HG02588 (cell line): Measurements from ENCODE around the gene FOXL2.
"Not testable (repeated sequence)": the region's sequence is repeated elsewhere in the genome, so short reads cannot be mapped to it uniquely, and the experiment has no call there.

Source experiments
- ATAC-seq: cut with Tn5 transposase; IDR thresholded peaks from one replicate; pipeline ENCODE4 v1.9.1; 2021; ENCODE audit warnings: mild to moderate bottlenecking, moderate library complexity; ENCODE audit not compliant: unreplicated experiment

The FOXL2 gene

GRCh38 chr3:138933981-138934691 lies 12.8 kb downstream of the FOXL2 start:
- no peak for ATAC-seq

GRCh38 chr3:138933068-138933668 lies 13.8 kb downstream of the FOXL2 start:
- no peak for ATAC-seq

- ATAC-seq, result no peak
These were observed 18.1 kb downstream of the FOXL2 start for GRCh38 chr3:138928727-138929372.

GRCh38 chr3:138923531-138923994 lies 23.4 kb downstream of the FOXL2 start:
- ATAC-seq, result peak; percentile 74

- ATAC-seq, result not testable (repeated sequence)
These were observed 24.5 kb downstream of the FOXL2 start for GRCh38 chr3:138922400-138922799.

GRCh38 chr3:138921316-138922292 lies 25.3 kb downstream of the FOXL2 start:
- ATAC-seq, result no peak

- no peak for ATAC-seq
These were observed 27.6 kb downstream of the FOXL2 start for GRCh38 chr3:138919325-138919724.

- ATAC-seq, result no peak
These were observed 30.1 kb downstream of the FOXL2 start for GRCh38 chr3:138916824-138917223.

- ATAC-seq, result peak; percentile 80
These were observed 31.1 kb downstream of the FOXL2 start for GRCh38 chr3:138915503-138916498.

- ATAC-seq, result peak; percentile 12
These were observed 32.0 kb downstream of the FOXL2 start for GRCh38 chr3:138914870-138915502.

GRCh38 chr3:138913766-138914165 lies 33.2 kb downstream of the FOXL2 start:
- no peak for ATAC-seq

- ATAC-seq, result no peak
These were observed 34.7 kb downstream of the FOXL2 start for GRCh38 chr3:138912237-138912636.

GRCh38 chr3:138911621-138912020 lies 35.3 kb downstream of the FOXL2 start:
- no peak for ATAC-seq

- ATAC-seq, result no peak
These were observed 37.0 kb downstream of the FOXL2 start for GRCh38 chr3:138909904-138910303.

- no peak for ATAC-seq
These were observed 38.1 kb downstream of the FOXL2 start for GRCh38 chr3:138908846-138909245.

GRCh38 chr3:138907539-138907938 lies 39.4 kb downstream of the FOXL2 start:
- no peak for ATAC-seq

GRCh38 chr3:138902171-138902570 lies 44.8 kb downstream of the FOXL2 start:
- no peak for ATAC-seq

GRCh38 chr3:138901567-138901966 lies 45.4 kb downstream of the FOXL2 start:
- ATAC-seq, result no peak

- ATAC-seq, result no peak
These were observed 47.5 kb downstream of the FOXL2 start for GRCh38 chr3:138899351-138899991.
